Prostate gland (tissue), 2 donors: ENCODE results near the gene EMILIN3. TPM values are rescaled to one million over a fixed set of nuclear protein-coding genes. Genes with fewer than 3 reads are reported as not detected.
A peak's percentile ranks its signal among the peaks of the same experiment; 100 is the strongest.

ENCODE experiments used
- DNase-seq: peaks from one replicate; pipeline ENCODE4 v3.0.0-alpha.2; 2019; ENCODE audit warnings: low spot score
- H3K27ac ChIP-seq, 2 donors: fragments of 200-600 bp; sonication (generic); 2 replicates each; pipeline ENCODE4 v1.5.1; 2017 to 2019
- H3K27me3 ChIP-seq: fragments of 200-600 bp; sonication (generic); replicated peaks from 2 replicates; pipeline ENCODE4 v1.5.1; 2019; ENCODE audit not compliant: insufficient read depth
- H3K36me3 ChIP-seq, 2 donors: fragments of 200-600 bp; sonication (generic); 1 replicate in 1 of 2; 2 replicates in 1 of 2; pipeline versions ENCODE4 v1.5.1 to v1.8.1; 2017 to 2019
- H3K4me1 ChIP-seq: fragments of 200-600 bp; sonication (generic); replicated peaks from 2 replicates; pipeline ENCODE4 v1.5.1; 2019
- H3K4me3 ChIP-seq, 2 donors: fragments of 200-600 bp; sonication (generic); 2 replicates each; pipeline ENCODE4 v1.5.1; 2017 to 2019
- H3K9me3 ChIP-seq: fragments of 200-600 bp; sonication (generic); 2 replicates; pipeline ENCODE4 v1.5.1; 2017
- CTCF ChIP-seq, 4 experiments: fragments of 200-600 bp in 2 of 4; fragments of 450-650 bp in 2 of 4; sonication (generic) in 2 of 4; IDR thresholded peaks; 1 replicate in 3 of 4; 2 replicates in 1 of 4; pipeline ENCODE4 v1.5.1; 2016 to 2019; ENCODE audit warnings: antibody characterized with exemption in 4 of 4, mild to moderate bottlenecking in 2 of 4, moderate library complexity in 2 of 4
- POLR2A ChIP-seq: fragments of 450-650 bp; IDR thresholded peaks from one replicate; pipeline ENCODE4 v1.6.1; 2016; ENCODE audit warnings: antibody characterized with exemption, mild to moderate bottlenecking
- POLR2AphosphoS5 ChIP-seq: sonication (generic); formaldehyde crosslinking; IDR thresholded peaks from one replicate; pipeline ENCODE4 v1.6.1; 2017; ENCODE audit warnings: antibody characterized with exemption
- WGBS: methylation state at CpG from one replicate; pipeline ENCODE4 v1.1.5; 2018; 5-methylcytosine and 5-hydroxymethylcytosine counted together
- intact Hi-C: fragments of 100-400 bp; cut with DNase I; formaldehyde crosslinking; loops from one replicate; pipeline ENCODE4 v1.14.2; 2022
- total RNA-seq, 2 donors: library from RNA; depleted of rRNA; stranded (reverse); fragments of >200 nt; gene quantifications; one replicate each; pipeline ENCODE4 v1.1.0, GENCODE V29; 2016

EMILIN3 gene, protein sequence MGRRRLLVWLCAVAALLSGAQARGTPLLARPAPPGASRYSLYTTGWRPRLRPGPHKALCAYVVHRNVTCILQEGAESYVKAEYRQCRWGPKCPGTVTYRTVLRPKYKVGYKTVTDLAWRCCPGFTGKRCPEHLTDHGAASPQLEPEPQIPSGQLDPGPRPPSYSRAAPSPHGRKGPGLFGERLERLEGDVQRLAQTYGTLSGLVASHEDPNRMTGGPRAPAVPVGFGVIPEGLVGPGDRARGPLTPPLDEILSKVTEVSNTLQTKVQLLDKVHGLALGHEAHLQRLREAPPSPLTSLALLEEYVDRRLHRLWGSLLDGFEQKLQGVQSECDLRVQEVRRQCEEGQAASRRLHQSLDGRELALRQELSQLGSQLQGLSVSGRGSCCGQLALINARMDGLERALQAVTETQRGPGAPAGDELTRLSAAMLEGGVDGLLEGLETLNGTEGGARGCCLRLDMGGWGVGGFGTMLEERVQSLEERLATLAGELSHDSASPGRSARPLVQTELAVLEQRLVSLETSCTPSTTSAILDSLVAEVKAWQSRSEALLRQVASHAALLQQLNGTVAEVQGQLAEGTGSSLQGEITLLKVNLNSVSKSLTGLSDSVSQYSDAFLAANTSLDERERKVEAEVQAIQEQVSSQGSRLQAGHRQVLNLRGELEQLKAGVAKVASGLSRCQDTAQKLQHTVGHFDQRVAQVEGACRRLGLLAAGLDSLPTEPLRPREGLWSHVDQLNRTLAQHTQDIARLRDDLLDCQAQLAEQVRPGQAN
- 1 to 10 TPM; 7.4 to 8.4 TPM for total RNA-seq

DNA sequence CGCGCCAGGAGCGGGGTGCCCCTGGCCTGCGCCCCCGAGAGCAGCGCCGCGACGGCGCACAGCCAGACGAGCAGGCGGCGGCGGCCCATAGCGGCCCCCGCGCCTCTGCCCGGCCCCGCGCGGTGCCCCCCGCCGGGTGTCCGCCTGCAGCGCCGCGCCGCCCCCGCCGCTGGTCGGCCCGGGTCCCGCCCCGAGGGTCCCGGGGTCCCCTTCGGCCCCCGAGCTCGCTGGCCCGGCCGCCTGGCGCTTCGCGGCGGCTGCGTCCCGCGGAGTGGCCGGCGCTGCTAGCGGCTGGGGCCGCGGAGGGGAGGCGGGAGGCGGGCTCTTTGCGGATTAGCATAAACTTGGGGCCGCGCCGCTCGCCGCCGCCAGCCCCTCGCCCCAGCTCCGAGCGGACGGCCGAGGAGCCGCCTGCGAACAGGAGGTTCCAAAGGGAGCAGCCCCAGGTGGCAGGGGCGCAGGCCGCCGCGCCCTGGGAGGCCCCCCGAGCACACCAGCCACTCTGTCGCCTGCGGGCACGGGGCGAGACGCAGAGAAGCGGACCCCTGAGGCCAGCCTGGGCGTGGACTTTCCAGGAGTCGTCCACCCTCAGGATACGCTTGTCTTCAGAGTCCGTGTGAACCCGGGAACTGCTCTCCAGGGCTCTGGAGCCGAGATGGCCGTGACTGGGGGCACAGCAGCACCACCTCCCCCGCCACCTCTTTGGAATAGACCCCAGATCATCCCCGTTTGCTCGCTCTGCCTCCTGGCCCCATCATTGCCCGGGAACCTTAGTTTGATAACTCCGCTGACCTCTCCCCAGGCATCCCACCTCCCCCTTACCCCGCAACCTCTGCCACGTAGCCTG, at the start of gene EMILIN3:
TSS of gene EMILIN3 (minus strand) at position 273 of the 847 bp plus-strand sequence. CDS start at position 89, 184 bp downstream.
- TF ChIP-seq POLR2AphosphoS5: no peak
- no peak for TF ChIP-seq CTCF (IDR thresholded peaks at IDR 0.05)
- TF ChIP-seq POLR2A: no peak
- 52% methylated on average over 15 of the region's 93 CpGs for WGBS
- intact Hi-C loops: no loop called here
- Histone ChIP-seq H3K4me1 (no peaks in the 10 kb centered on the region), H3K27ac (peak within 1 kb of the TSS in 1 of 2 donors; percentile 33), H3K4me3 (peak within 1 kb of the TSS; percentile 33 to 44), H3K9me3 (no peaks in the 10 kb centered on the region), H3K27me3 (no peaks in the 10 kb centered on the region), H3K36me3 (no peaks in the 10 kb centered on the region)
- no peak for DNase-seq

DNA sequence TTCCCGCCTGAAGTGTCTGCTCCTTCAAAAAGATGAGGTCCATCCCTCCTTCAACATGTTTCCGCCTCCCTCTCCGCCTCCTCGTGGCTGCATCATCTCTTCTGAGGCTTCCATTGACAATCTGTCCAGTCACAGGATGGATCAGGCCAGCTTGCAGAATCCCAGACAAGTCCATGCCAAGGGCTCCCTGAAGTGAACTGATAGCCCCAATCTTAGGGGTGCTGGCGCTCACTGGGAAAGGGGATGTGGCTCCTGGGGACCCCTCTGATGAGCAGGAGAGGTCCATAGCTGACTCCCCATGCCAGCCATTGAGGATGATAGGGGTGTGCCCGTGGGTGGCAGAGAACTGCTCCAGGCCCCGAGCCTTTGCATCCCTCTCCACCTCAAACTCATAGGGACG, 48.6 kb upstream of the EMILIN3 start:
- no peaks in the 10 kb centered on the region for H3K27me3 ChIP-seq
- TF ChIP-seq POLR2A: no peak
- H3K4me3 ChIP-seq: no peak overlapping the region
- no peaks in the 10 kb centered on the region for H3K9me3 ChIP-seq
- 91% methylated on average over 8 of the region's 8 CpGs for WGBS
- peaks cover 9% of the 10 kb centered on the region for H3K4me1 ChIP-seq
- peaks cover 0 to 7% of the 10 kb centered on the region in 2 donors for H3K36me3 ChIP-seq
- intact Hi-C loops: loop anchor here (10.0 kb wide), 1 partner anchor 240 kb away; no protein-coding TSS in a partner anchor
- DNase-seq: no peak
- no peak overlapping the region for H3K27ac ChIP-seq

DNA sequence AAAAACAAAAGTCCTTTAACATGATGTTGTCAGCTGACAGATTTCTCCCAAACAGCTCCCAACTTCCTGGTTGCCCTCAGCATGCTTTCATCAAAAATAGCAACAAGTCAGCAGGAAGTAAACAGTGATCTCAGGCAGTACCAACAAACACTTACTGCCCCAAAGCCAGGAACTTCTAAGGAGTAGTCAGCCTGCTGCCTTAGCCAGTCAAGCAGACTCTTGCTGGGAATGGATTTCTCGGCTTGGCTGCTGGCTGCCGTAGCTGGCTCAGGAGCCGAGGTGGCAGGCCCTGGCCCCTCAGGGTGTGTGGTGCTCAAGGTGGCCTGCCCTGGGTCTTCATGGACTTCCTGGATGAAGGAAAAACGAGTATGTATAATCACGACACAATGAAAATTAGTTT, 46.6 kb upstream of the EMILIN3 start:
- TF ChIP-seq CTCF (IDR thresholded peaks at IDR 0.05) (no peak), POLR2A (no peak), POLR2AphosphoS5 (no peak)
- peaks cover 9% of the 10 kb centered on the region for H3K4me1 ChIP-seq
- WGBS: 66% methylated on average over 5 of the region's 5 CpGs
- intact Hi-C loops: loop anchor here (5.0 to 10.0 kb wide), 2 partner anchors 71 to 238 kb away; partner anchors contain the start of gene LPIN3
- peak overlapping the region in 1 of 2 donors; percentile 58 for H3K27ac ChIP-seq
- DNase-seq: no peak
- no peak overlapping the region for H3K4me3 ChIP-seq
- H3K27me3 ChIP-seq: no peaks in the 10 kb centered on the region
- no peaks in the 10 kb centered on the region for H3K9me3 ChIP-seq
- peaks cover 0 to 12% of the 10 kb centered on the region in 2 donors for H3K36me3 ChIP-seq

DNA sequence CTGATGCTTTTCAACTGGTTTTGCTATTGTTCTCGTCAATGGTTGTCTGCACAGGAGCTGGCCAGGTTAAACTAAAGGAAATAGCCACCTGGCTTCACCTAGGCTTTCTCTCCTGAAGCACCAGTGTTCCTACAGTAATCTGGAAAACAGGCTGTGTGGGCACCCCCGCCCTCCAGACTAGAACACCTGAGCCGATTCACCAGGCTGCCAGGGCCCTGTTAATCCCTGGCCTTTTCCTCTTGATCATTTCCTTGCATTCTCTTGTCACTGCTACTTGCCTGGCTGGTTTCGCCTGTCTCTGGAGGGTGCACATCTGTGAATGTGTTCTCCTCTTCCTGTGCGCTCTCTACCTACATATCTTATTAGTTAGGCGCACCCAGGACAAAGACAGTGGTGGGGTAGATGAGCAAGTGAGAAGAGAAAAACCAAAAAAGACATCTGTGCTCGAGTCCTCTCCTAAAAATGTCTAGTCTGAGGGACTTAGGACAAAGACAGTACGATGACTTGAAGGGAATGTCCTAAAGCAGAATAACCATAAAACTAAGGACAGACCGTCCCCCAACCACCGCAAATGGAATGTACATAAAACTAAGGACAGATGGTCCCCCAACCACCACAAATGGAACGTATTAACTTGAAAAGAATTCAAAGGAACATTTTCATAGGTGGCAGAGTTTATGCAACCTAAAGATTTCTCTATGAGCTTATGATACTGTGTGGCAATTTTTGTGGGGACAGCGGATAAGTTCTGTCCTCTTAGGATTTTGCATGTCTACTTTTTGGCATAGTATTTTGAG, 45.9 kb upstream of the EMILIN3 start:
- Histone ChIP-seq H3K36me3 (peaks cover 0 to 12% of the 10 kb centered on the region in 2 donors), H3K4me3 (no peak overlapping the region), H3K27ac (peak overlapping the region; percentile 46 to 58), H3K27me3 (no peaks in the 10 kb centered on the region), H3K4me1 (peaks cover 9% of the 10 kb centered on the region), H3K9me3 (no peaks in the 10 kb centered on the region)
- 66% methylated on average over 12 of the region's 12 CpGs for WGBS
- DNase-seq: no peak
- intact Hi-C loops: loop anchor here (5.0 to 10.0 kb wide), 2 partner anchors 70 to 238 kb away; partner anchors contain the start of gene LPIN3
- TF ChIP-seq CTCF (IDR thresholded peaks at IDR 0.05): no peak
- TF ChIP-seq POLR2A: no peak
- TF ChIP-seq POLR2AphosphoS5: no peak
